K562 (cell line): Measurements from ENCODE around the gene ZFAND3. TPM values are rescaled to one million over a fixed set of nuclear protein-coding genes. Genes with fewer than 3 reads are reported as not detected.

Experiments
- ATAC-seq: fragments of 200-7000 bp; cut with Tn5 transposase; 3 replicates; pipeline ENCODE4 v1.9.1; 2020; ENCODE audit warnings: moderate library complexity
- BruUV-seq: library from RNA; stranded (reverse); fragments of 400-500 nt; replicated peaks from 2 replicates; lab custom pipeline; 2021; lab: Mats Ljungman, UMichigan
- CTCF ChIA-PET: fragments of 300-600 bp; formaldehyde crosslinking; extraction: SDS; loops from one replicate; lab custom pipeline; 2021; ENCODE audit warnings: low intra/inter-chr PET ratio; lab: Yijun Ruan, JAX
- POLR2A ChIA-PET: fragments of 300-600, 350-650 bp; sonication (Branson Sonifier 250); formaldehyde crosslinking; extraction: SDS; loops from one replicate; lab custom pipeline; 2021; ENCODE audit warnings: antibody characterized with exemption, inconsistent platforms; lab: Yijun Ruan, JAX
- DNase-seq, 4 experiments: peaks; one replicate each; pipeline versions ENCODE4 v3.0.0 to v3.0.0-alpha.2; 2011 to 2018; ENCODE audit warnings: low spot score in 3 of 4, mixed read lengths in 3 of 4; ENCODE audit errors: extremely low read depth in 1 of 4
- FAIRE-seq: peaks from 2 replicates; lab custom pipeline; 2011; peaks lifted over from hg19 to GRCh38; lab: Jason Lieb, UNC
- H2AFZ ChIP-seq: 2 replicates; pipeline ENCODE4 v1.6.0; 2011; ENCODE audit warnings: low read depth, low read length, control low read depth, inconsistent platforms
- H3K27ac ChIP-seq: fragments of 200-600 bp; 3 replicates; pipeline ENCODE4 v1.8.0; 2011; ENCODE audit warnings: low read depth, mild to moderate bottlenecking, control low read depth, inconsistent platforms, low read length, moderate library complexity, mixed read lengths; ENCODE audit errors: extremely low read depth
- H3K27me3 ChIP-seq, 2 experiments: fragments of 300-600 bp in 1 of 2; 2 replicates in 1 of 2; 3 replicates in 1 of 2; pipeline versions ENCODE4 v1.6.0 to v1.8.0; 2011; ENCODE audit warnings: inconsistent platforms in 2 of 2, low read length in 2 of 2, mild to moderate bottlenecking in 1 of 2, mixed read lengths in 1 of 2, moderate library complexity in 1 of 2; ENCODE audit not compliant: control insufficient read depth in 2 of 2, insufficient read depth in 2 of 2
- H3K36me3 ChIP-seq: fragments of 300-600 bp; 3 replicates; pipeline ENCODE4 v1.8.0; 2011; ENCODE audit warnings: mild to moderate bottlenecking, low read length, inconsistent platforms; ENCODE audit not compliant: control insufficient read depth, insufficient read depth
- H3K4me1 ChIP-seq, 2 experiments: fragments of 200-600 bp in 1 of 2; replicated peaks in 1 of 2; 2 replicates in 1 of 2; 3 replicates in 1 of 2; pipeline versions ENCODE4 v1.5.1 to v1.8.0; 2011; ENCODE audit warnings: inconsistent platforms in 2 of 2, low read length in 2 of 2, mild to moderate bottlenecking in 1 of 2, mixed read lengths in 1 of 2, moderate library complexity in 1 of 2; ENCODE audit not compliant: control insufficient read depth in 2 of 2, insufficient read depth in 2 of 2
- H3K4me2 ChIP-seq: 2 replicates; pipeline ENCODE4 v1.6.1; 2011; ENCODE audit warnings: low read length, control low read depth, inconsistent platforms, mixed read lengths; ENCODE audit not compliant: insufficient read depth
- H3K4me3 ChIP-seq: fragments of 200-600 bp; sonication (generic), shearing (Covaris generic); 2 replicates; pipeline ENCODE4 v1.5.1; 2016; ENCODE audit warnings: control low read depth, inconsistent platforms
- H3K79me2 ChIP-seq: fragments of 200-600 bp; 3 replicates; pipeline ENCODE4 v1.8.0; 2011; ENCODE audit warnings: low read length, inconsistent platforms; ENCODE audit not compliant: control insufficient read depth, insufficient read depth
- H3K9ac ChIP-seq, 2 experiments: 2 replicates each; pipeline versions ENCODE4 v1.6.0 to v1.6.1; 2011; ENCODE audit warnings: low read depth in 2 of 2, low read length in 2 of 2, control low read depth in 1 of 2, inconsistent platforms in 1 of 2, mild to moderate bottlenecking in 1 of 2, mixed read lengths in 1 of 2; ENCODE audit not compliant: insufficient read depth in 1 of 2
- H3K9me1 ChIP-seq: one replicate; pipeline ENCODE4 v1.6.0; 2011; ENCODE audit warnings: inconsistent platforms, mild to moderate bottlenecking, low read length, moderate library complexity; ENCODE audit not compliant: control insufficient read depth, insufficient read depth
- H3K9me3 ChIP-seq: replicated peaks from 2 replicates; pipeline ENCODE4 v1.5.1; 2011; ENCODE audit warnings: low read depth, low read length, inconsistent platforms; ENCODE audit not compliant: control insufficient read depth, insufficient read depth
- H4K20me1 ChIP-seq: replicated peaks from 2 replicates; pipeline ENCODE4 v1.6.1; 2011; ENCODE audit warnings: low read length, inconsistent platforms, mixed read lengths; ENCODE audit not compliant: control insufficient read depth, insufficient read depth
- BMI1 ChIP-seq: fragments of 150-350 bp; IDR thresholded peaks from 2 replicates; pipeline ENCODE4 v1.6.1; 2014; ENCODE audit warnings: low read length
- IRF9 ChIP-seq: fragments of 450-650 bp; IDR thresholded peaks from 2 replicates; pipeline ENCODE4 v1.6.1; 2016; ENCODE audit warnings: missing biosample characterization, missing genetic modification characterization
- NCOA6 ChIP-seq: fragments of 450-650 bp; IDR thresholded peaks from 2 replicates; pipeline ENCODE4 v1.6.1; 2017; ENCODE audit warnings: mild to moderate bottlenecking
- ZKSCAN1 ChIP-seq: fragments of 150-350 bp; IDR thresholded peaks from 2 replicates; pipeline ENCODE4 v1.6.1; 2016; ENCODE audit warnings: low read depth, low read length
- ZNF584 ChIP-seq: fragments of 200-800 bp; sonication (Bioruptor generic); IDR thresholded peaks from 2 replicates; pipeline ENCODE4 v1.6.1; 2016; ENCODE audit warnings: low read depth, mild to moderate bottlenecking, missing genetic modification characterization, missing compliant biosample characterization
- WGBS: fragments of 100-300 bp; shearing (Covaris generic); methylation state at CpG from one replicate; pipeline ENCODE4 v1.1.6; 2016; ENCODE audit warnings: low coverage, mixed read lengths; ENCODE audit not compliant: insufficient coverage; ENCODE audit errors: missing lambda C conversion rate; 5-methylcytosine and 5-hydroxymethylcytosine counted together
- in situ Hi-C: fragments of 300-500 bp; cut with MboI; formaldehyde crosslinking; loops from 4 replicates; pipeline ENCODE4 v1.15.0; 2018; ENCODE audit warnings: inconsistent platforms, mixed read lengths
- intact Hi-C: fragments of 100-400 bp; cut with micrococcal nuclease; formaldehyde crosslinking; loops from 2 replicates; pipeline ENCODE4 v1.14.2; 2022
- polyA plus RNA-seq, 8 experiments: library from polyadenylated mRNA; depleted of rRNA in 4 of 8; stranded (reverse) in 5 of 8; unstranded in 3 of 8; fragments of >200 nt; fragmentation: Nextera tagmentation in 2 of 8; fragmentation: Illumina TruSeq in 1 of 8; extraction: Ambion mirVana in 2 of 8; extraction: Trizol in 1 of 8; gene quantifications; 2 replicates each; pipeline versions ENCODE4 v1.2.1 to v1.2.3, GENCODE V29; 2011 to 2014; ENCODE audit warnings: inconsistent platforms in 1 of 8, missing spikeins in 1 of 8
- total RNA-seq, 7 experiments: library from RNA; depleted of rRNA in 6 of 7; stranded (reverse); fragments of >200 nt in 6 of 7; fragmentation: Illumina TruSeq in 2 of 7; extraction: Trizol in 2 of 7; gene quantifications; 2 replicates each; pipeline versions ENCODE4 v1.2.1 to v1.2.3, GENCODE V29; 2011 to 2021; ENCODE audit warnings: low replicate concordance in 1 of 7
- TF ChIP-seq, protein P1 (sequence below): sonication (generic); formaldehyde crosslinking; IDR thresholded peaks from 2 replicates; pipeline ENCODE4 v1.8.0; 2023; ENCODE audit warnings: mild to moderate bottlenecking, missing genetic modification reagents

Gene ZFAND3
- total and polyA plus RNA-seq, 9 of the 15 experiments (the other 6 are each of a cell fraction or from before 2014, with no cell fraction given), result 0.81 to 26.6 (median 11.8) TPM

- Histone ChIP-seq H3K9me3 (no peaks in the 10 kb centered on the region), H3K4me1 (peaks cover 1 to 13% of the 10 kb centered on the region in 2 experiments; a peak in 2 of 5 replicates), H3K9me1 (no peaks in the 10 kb centered on the region), H3K4me3 (no peak overlapping the region), H3K4me2 (no peak overlapping the region), H4K20me1 (peaks cover 4% of the 10 kb centered on the region), H3K79me2 (no peaks in the 10 kb centered on the region), H3K9ac (no peak overlapping the region), H2AFZ (no peak overlapping the region), H3K36me3 (no peaks in the 10 kb centered on the region), H3K27me3 (peaks cover 35 to 70% of the 10 kb centered on the region in 2 experiments), H3K27ac (no peak overlapping the region)
- peak; percentile 86 for TF ChIP-seq ZKSCAN1
- TF ChIP-seq ZNF584 (CRISPR knock-in tag), result no peak
- no peak for FAIRE-seq
- ChIA-PET POLR2A (interaction anchor here (0.6 to 1.0 kb wide), 2 partner anchors 33 to 800 kb away, joined by 3 to 4 read pairs; partner anchors contain the start of gene MTCH1), CTCF (no interaction called here)
- intact Hi-C loops, result no loop called here
- BruUV-seq, result no TSS peak
- no peak; the same call in 2 of the 3 replicates for ATAC-seq
- 8% methylated on average over 18 of the region's 18 CpGs for WGBS
- DNase-seq, result no peak
- in situ Hi-C loops, result no loop called here
Measured at GRCh38 chr6:37785663-37786270, 33.8 kb upstream of the ZFAND3 start.

GRCh38 chr6:37787216-37787615 is 32.3 kb upstream of the ZFAND3 start:
- CTCF ChIA-PET, result no interaction called here
- Histone ChIP-seq H3K27me3 (peaks cover 26 to 56% of the 10 kb centered on the region in 2 experiments), H3K27ac (no peak overlapping the region), H3K4me3 (no peak overlapping the region), H3K79me2 (no peaks in the 10 kb centered on the region), H3K4me1 (peaks cover 10 to 21% of the 10 kb centered on the region in 2 experiments; a peak in 4 of 5 replicates), H3K36me3 (no peaks in the 10 kb centered on the region), H3K9me3 (no peaks in the 10 kb centered on the region), H3K9me1 (no peaks in the 10 kb centered on the region), H4K20me1 (peaks cover 4% of the 10 kb centered on the region), H2AFZ (no peak overlapping the region), H3K9ac (no peak overlapping the region), H3K4me2 (no peak overlapping the region)
- in situ Hi-C loops (no loop called here), intact Hi-C loops (no loop called here)
- BruUV-seq, result no TSS peak
- TF ChIP-seq, protein P1, sequence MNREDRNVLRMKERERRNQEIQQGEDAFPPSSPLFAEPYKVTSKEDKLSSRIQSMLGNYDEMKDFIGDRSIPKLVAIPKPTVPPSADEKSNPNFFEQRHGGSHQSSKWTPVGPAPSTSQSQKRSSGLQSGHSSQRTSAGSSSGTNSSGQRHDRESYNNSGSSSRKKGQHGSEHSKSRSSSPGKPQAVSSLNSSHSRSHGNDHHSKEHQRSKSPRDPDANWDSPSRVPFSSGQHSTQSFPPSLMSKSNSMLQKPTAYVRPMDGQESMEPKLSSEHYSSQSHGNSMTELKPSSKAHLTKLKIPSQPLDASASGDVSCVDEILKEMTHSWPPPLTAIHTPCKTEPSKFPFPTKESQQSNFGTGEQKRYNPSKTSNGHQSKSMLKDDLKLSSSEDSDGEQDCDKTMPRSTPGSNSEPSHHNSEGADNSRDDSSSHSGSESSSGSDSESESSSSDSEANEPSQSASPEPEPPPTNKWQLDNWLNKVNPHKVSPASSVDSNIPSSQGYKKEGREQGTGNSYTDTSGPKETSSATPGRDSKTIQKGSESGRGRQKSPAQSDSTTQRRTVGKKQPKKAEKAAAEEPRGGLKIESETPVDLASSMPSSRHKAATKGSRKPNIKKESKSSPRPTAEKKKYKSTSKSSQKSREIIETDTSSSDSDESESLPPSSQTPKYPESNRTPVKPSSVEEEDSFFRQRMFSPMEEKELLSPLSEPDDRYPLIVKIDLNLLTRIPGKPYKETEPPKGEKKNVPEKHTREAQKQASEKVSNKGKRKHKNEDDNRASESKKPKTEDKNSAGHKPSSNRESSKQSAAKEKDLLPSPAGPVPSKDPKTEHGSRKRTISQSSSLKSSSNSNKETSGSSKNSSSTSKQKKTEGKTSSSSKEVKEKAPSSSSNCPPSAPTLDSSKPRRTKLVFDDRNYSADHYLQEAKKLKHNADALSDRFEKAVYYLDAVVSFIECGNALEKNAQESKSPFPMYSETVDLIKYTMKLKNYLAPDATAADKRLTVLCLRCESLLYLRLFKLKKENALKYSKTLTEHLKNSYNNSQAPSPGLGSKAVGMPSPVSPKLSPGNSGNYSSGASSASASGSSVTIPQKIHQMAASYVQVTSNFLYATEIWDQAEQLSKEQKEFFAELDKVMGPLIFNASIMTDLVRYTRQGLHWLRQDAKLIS, result no peak
- no peak for TF ChIP-seq NCOA6
- TF ChIP-seq IRF9 (tag), result no peak
- no peak for TF ChIP-seq BMI1
- WGBS, result 0% methylated on average over 2 of the region's 2 CpGs
- POLR2A ChIA-PET, result interaction anchor here (0.6 to 1.5 kb wide), 2 partner anchors 32 to 194 kb away, joined by 3 read pairs; partner anchors contain the start of gene ZFAND3
- FAIRE-seq (no peak), ATAC-seq (no peak), DNase-seq (no peak)
